WTC11 (cell line): ENCODE measurements around the gene TMEM178B.

ENCODE experiments used
- ESRRA ChIP-seq: sonication (generic); formaldehyde crosslinking; IDR thresholded peaks from 2 replicates; pipeline ENCODE4 v1.8.1; 2022; ENCODE audit warnings: mild to moderate bottlenecking, missing genetic modification reagents, borderline replicate concordance
- TF ChIP-seq, protein P1 (sequence below): fragments of 200-600 bp; IDR thresholded peaks from 2 replicates; pipeline ENCODE4 v1.8.0; 2022; ENCODE audit warnings: antibody characterized with exemption

DNA sequence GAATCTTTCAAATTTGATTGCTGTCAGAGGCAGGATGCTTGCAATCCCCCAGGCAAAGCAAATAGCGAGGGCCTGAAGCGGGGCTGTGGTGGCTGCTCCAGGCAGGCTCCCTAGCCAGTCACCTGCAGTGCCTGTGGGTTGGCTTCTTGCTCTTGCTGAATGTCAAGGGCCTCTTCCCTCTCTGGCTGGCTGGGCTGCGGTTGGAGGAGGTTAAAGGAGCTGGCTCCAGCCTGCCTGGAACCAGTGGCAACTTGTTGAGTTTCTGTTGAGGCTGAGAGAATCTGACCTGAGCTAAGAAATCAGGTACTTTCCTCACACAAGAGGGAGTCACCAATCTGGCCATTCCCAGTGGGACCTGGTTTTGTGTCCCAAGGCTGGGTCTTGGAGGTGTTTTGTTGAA, 134.7 kb downstream of the TMEM178B start:
- TF ChIP-seq, protein P1, sequence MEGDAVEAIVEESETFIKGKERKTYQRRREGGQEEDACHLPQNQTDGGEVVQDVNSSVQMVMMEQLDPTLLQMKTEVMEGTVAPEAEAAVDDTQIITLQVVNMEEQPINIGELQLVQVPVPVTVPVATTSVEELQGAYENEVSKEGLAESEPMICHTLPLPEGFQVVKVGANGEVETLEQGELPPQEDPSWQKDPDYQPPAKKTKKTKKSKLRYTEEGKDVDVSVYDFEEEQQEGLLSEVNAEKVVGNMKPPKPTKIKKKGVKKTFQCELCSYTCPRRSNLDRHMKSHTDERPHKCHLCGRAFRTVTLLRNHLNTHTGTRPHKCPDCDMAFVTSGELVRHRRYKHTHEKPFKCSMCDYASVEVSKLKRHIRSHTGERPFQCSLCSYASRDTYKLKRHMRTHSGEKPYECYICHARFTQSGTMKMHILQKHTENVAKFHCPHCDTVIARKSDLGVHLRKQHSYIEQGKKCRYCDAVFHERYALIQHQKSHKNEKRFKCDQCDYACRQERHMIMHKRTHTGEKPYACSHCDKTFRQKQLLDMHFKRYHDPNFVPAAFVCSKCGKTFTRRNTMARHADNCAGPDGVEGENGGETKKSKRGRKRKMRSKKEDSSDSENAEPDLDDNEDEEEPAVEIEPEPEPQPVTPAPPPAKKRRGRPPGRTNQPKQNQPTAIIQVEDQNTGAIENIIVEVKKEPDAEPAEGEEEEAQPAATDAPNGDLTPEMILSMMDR, result no peak
- no peak for TF ChIP-seq ESRRA (CRISPR knock-in tag)
